ENCODE data around the gene ZKSCAN1. TPM values are rescaled to one million over a fixed set of nuclear protein-coding genes. Genes with fewer than 3 reads are reported as not detected.

Gene ZKSCAN1
- total RNA-seq, 1 experiment from 2014 or later: 29.8 TPM

- Histone ChIP-seq H3K79me1 (ENCODE audit: insufficient read depth, low read depth, low read length, poor library complexity, severe bottlenecking) (no peaks in the 10 kb centered on the region), H4K20me1 (ENCODE audit: control insufficient read depth, insufficient read depth, insufficient read length) (no peaks in the 10 kb centered on the region), H2AK5ac (ENCODE audit: insufficient read length, low read length) (no peak overlapping the region), H3K23me2 (ENCODE audit: insufficient read length, low read depth, low read length, poor library complexity, severe bottlenecking) (no peaks in the 10 kb centered on the region), H3K4ac (ENCODE audit: low read depth, low read length) (no peak overlapping the region), H3K4me1 (ENCODE audit: insufficient read depth, low read length) (no peaks in the 10 kb centered on the region), H3K23ac (ENCODE audit: insufficient read length, low read depth, low read length) (no peak overlapping the region), H3K4me2 (ENCODE audit: insufficient read depth, insufficient read length, low read length) (no peak overlapping the region), H3K56ac (ENCODE audit: insufficient read length, low read depth, low read length) (no peak overlapping the region), H3K14ac (ENCODE audit: insufficient read depth, low read length) (no peak overlapping the region), H2BK15ac (ENCODE audit: low read depth, low read length) (no peak overlapping the region), H3K9me3 (ENCODE audit: control insufficient read depth, low read depth, low read length) (no peaks in the 10 kb centered on the region), H2BK20ac (ENCODE audit: low read depth, low read length, poor library complexity, severe bottlenecking) (no peak overlapping the region), H4K5ac (ENCODE audit: insufficient read length, low read depth, low read length) (no peak overlapping the region), H3K9ac (ENCODE audit: extremely low read depth, insufficient read length, low read length) (no peak overlapping the region), H2BK5ac (ENCODE audit: insufficient read length, low read length) (no peak overlapping the region), H3K27me3 (ENCODE audit: insufficient read depth, low read length) (no peaks in the 10 kb centered on the region), H4K91ac (ENCODE audit: insufficient read length, low read depth, low read length) (no peak overlapping the region), H3K27ac (ENCODE audit: insufficient read length, low read depth, low read length) (no peak overlapping the region), H3T11ph (ENCODE audit: low read length) (no peak overlapping the region), H2BK120ac (ENCODE audit: low read depth, low read length, poor library complexity, severe bottlenecking) (no peak overlapping the region), H2BK12ac (ENCODE audit: insufficient read length, low read depth, low read length) (no peak overlapping the region), H3K18ac (ENCODE audit: insufficient read length, low read depth, low read length) (no peak overlapping the region), H3K79me2 (ENCODE audit: insufficient read depth, low read length) (no peaks in the 10 kb centered on the region), H2AFZ (ENCODE audit: low read length) (no peak overlapping the region), H4K8ac (replicated peaks; ENCODE audit: insufficient read length, low read depth, low read length) (no peak overlapping the region)
- Mint-ChIP-seq H3K4me1 (no peaks in the 10 kb centered on the region), H3K27me3 (ENCODE audit: low read depth) (no peaks in the 10 kb centered on the region), H3K9me3 (no peaks in the 10 kb centered on the region; a peak in 1 of 5 replicates), H3K27ac (no peak overlapping the region), H3K36me3 (ENCODE audit: insufficient read depth in 1 of 3, low read depth in 3 of 3) (peaks cover 40 to 85% (median 60%) of the 10 kb centered on the region in 3 experiments), H3K4me3 (no peak overlapping the region)
- no peak for TF ChIP-seq CTCF (conservative IDR thresholded peaks at IDR 0.05)
- no CpG with 5 or more reads among the region's 9 CpGs for WGBS (ENCODE audit: extremely low coverage, insufficient read length, low lambda C conversion rate)
- DNase-seq: no peak
Observed at GRCh38 chr7:100064162-100064561, 48.8 kb downstream of the ZKSCAN1 start.

All from H9 (cell line).